Measurements from ENCODE around the gene SGMS1. TPM values are rescaled to one million over a fixed set of nuclear protein-coding genes. Genes with fewer than 3 reads are reported as not detected.

The SGMS1 gene
- total and polyA plus RNA-seq, 2 experiments from 2014 or later: 15.0 to 34.7 TPM

DNA sequence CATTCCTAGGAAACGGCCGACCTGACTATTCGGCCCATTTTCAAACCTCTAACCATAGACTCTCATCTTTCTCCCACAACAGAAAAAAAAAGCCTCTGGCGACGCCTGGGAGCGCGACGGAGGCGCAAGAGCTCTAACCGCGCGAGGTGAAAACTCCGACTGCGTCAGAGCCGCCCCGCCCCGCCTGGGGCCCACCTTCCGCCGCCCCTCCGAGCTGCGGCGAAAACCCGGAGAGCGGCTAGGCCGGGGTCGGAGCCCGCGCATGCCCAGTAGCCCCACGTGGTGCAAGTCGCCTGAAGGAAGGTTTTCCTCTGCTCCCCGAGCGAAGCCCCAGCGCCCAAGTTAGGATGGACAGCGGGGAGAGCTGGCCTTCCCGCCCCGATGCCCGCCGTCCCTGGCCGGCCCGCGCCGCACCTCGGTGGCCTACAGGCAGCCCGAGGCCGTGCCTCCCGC is 683 bp upstream of the SGMS1 start:
- Histone ChIP-seq H3K79me2 (replicated peaks; ENCODE audit: insufficient read depth) (peaks cover 29% of the 10 kb centered on the region), H3K27me3 (ENCODE audit: insufficient read depth) (peaks cover 4% of the 10 kb centered on the region; the same call in 1 of the 2 replicates), H3K9me2 (ENCODE audit: insufficient read depth) (no peaks in the 10 kb centered on the region), H4K20me1 (replicated peaks; ENCODE audit: insufficient read depth) (no peaks in the 10 kb centered on the region; the same call in 1 of the 2 replicates), H2AFZ (peak overlapping the region; percentile 81; the same call in 1 of the 2 replicates), H3K27ac (ENCODE audit: low read depth) (peak overlapping the region; percentile 99), H3K4me3 (peak overlapping the region; percentile 86), H3K36me3 (ENCODE audit: insufficient read depth) (no peaks in the 10 kb centered on the region), H3K4me2 (peak overlapping the region; percentile 79), H3F3A (replicated peaks; ENCODE audit: low read depth) (no peaks in the 10 kb centered on the region; the same call in 1 of the 2 replicates), H3K4me1 (ENCODE audit: insufficient read depth) (peaks cover 52% of the 10 kb centered on the region)
- H3K9me3 Mint-ChIP-seq: no peaks in the 10 kb centered on the region
- DNase-seq (ENCODE audit: low spot score) (peak; percentile 97), ATAC-seq (peak; percentile 49)
- H3K4me3 Mint-ChIP-seq: peak overlapping the region; percentile 86
- H3K36me3 Mint-ChIP-seq (ENCODE audit: low read depth): peaks cover 3% of the 10 kb centered on the region; the same call in 1 of the 3 replicates
- no peak for TF ChIP-seq NANOG (IDR thresholded peaks at IDR 0.05; ENCODE audit: borderline replicate concordance)
- TF ChIP-seq, protein P1, sequence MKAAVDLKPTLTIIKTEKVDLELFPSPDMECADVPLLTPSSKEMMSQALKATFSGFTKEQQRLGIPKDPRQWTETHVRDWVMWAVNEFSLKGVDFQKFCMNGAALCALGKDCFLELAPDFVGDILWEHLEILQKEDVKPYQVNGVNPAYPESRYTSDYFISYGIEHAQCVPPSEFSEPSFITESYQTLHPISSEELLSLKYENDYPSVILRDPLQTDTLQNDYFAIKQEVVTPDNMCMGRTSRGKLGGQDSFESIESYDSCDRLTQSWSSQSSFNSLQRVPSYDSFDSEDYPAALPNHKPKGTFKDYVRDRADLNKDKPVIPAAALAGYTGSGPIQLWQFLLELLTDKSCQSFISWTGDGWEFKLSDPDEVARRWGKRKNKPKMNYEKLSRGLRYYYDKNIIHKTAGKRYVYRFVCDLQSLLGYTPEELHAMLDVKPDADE (IDR thresholded peaks at IDR 0.05): peak; percentile 15; the same call in 1 of the 2 replicates
- TF ChIP-seq CREB1 (CRISPR knock-in tag; IDR thresholded peaks at IDR 0.05; ENCODE audit: low read depth): peak; percentile 83
- peak; percentile 41; the same call in 1 of the 2 replicates for TF ChIP-seq POLR2AphosphoS5 (IDR thresholded peaks at IDR 0.05; ENCODE audit: low read depth)
- TF ChIP-seq ZNF114 (CRISPR knock-in tag; IDR thresholded peaks at IDR 0.05): no peak
- TF ChIP-seq, protein P2, sequence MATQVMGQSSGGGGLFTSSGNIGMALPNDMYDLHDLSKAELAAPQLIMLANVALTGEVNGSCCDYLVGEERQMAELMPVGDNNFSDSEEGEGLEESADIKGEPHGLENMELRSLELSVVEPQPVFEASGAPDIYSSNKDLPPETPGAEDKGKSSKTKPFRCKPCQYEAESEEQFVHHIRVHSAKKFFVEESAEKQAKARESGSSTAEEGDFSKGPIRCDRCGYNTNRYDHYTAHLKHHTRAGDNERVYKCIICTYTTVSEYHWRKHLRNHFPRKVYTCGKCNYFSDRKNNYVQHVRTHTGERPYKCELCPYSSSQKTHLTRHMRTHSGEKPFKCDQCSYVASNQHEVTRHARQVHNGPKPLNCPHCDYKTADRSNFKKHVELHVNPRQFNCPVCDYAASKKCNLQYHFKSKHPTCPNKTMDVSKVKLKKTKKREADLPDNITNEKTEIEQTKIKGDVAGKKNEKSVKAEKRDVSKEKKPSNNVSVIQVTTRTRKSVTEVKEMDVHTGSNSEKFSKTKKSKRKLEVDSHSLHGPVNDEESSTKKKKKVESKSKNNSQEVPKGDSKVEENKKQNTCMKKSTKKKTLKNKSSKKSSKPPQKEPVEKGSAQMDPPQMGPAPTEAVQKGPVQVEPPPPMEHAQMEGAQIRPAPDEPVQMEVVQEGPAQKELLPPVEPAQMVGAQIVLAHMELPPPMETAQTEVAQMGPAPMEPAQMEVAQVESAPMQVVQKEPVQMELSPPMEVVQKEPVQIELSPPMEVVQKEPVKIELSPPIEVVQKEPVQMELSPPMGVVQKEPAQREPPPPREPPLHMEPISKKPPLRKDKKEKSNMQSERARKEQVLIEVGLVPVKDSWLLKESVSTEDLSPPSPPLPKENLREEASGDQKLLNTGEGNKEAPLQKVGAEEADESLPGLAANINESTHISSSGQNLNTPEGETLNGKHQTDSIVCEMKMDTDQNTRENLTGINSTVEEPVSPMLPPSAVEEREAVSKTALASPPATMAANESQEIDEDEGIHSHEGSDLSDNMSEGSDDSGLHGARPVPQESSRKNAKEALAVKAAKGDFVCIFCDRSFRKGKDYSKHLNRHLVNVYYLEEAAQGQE (IDR thresholded peaks at IDR 0.05; ENCODE audit: unreplicated experiment): no peak
- TF ChIP-seq JUNB (IDR thresholded peaks at IDR 0.05; ENCODE audit: unreplicated experiment): no peak
- H3K27me3 Mint-ChIP-seq (ENCODE audit: insufficient read depth, low read depth, poor library complexity): peaks cover 14% of the 10 kb centered on the region
- H3K4me1 Mint-ChIP-seq: peaks cover 60% of the 10 kb centered on the region
- peak overlapping the region; percentile 97 for H3K27ac Mint-ChIP-seq

DNA sequence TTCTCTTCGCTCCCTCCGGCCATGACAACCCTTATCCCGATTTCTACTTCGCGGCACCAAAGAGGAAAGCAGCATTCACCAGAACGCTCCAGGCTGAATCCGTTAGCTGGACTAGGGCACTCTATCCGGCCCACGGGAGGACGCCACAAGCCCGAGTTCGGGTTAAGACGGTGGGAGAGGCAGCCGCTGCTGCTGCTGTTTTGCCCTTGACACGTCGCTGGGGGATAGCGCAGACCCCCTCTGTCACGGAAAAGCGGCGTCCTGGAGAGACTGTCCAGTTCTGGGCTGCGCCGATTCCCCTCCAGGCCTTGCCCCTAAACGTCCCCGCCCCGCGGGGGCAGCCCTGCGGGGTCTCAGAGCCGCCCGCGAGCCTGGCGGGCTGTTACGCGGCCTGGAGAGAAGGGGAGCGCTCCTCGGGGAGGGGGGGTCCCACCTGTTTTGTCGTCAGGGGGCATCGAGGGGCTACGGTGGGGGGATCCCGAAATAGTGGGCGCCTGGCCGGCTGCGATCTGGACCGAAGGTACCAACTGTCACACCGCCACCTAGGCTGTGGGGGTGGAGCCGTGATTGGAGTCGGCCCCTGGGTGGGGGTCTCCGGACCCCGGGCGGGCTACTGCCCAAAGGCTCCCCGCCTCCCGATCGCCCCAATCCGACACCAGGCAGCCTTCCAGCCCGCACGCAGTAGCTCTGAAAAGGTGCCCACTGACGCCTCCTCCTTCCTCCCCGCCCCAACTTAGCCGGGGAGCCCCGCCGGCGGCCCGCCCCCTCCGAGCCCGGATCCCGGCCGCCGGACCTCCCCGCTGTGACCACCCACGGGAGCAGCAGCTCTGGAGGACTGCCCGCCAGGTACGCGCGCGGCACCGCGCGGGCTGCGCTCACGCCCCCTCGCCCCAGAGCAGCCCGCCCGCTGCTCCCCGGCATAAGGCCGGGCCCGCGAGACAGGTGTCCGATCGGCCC is 772 bp downstream of the SGMS1 start:
- peaks cover 34% of the 10 kb centered on the region for H3K79me2 ChIP-seq (replicated peaks; ENCODE audit: insufficient read depth)
- no peak overlapping the region for H2AFZ ChIP-seq
- no peaks in the 10 kb centered on the region for H3K9me2 ChIP-seq (ENCODE audit: insufficient read depth)
- H3K4me1 Mint-ChIP-seq: peaks cover 61% of the 10 kb centered on the region
- H4K20me1 ChIP-seq (replicated peaks; ENCODE audit: insufficient read depth): no peaks in the 10 kb centered on the region; the same call in 1 of the 2 replicates
- H3K4me3 Mint-ChIP-seq: peak overlapping the region; percentile 86
- peaks cover 15% of the 10 kb centered on the region for H3K27me3 Mint-ChIP-seq (ENCODE audit: insufficient read depth, low read depth, poor library complexity)
- no peaks in the 10 kb centered on the region for H3K36me3 ChIP-seq (ENCODE audit: insufficient read depth)
- H3K4me3 ChIP-seq: peak overlapping the region; percentile 86
- peak overlapping the region; percentile 79 for H3K4me2 ChIP-seq
- no peak for TF ChIP-seq EZH2phosphoT487 (IDR thresholded peaks at IDR 0.05; ENCODE audit: unreplicated experiment)
- TF ChIP-seq, protein P2 (IDR thresholded peaks at IDR 0.05; ENCODE audit: unreplicated experiment): no peak
- TF ChIP-seq CREB1 (CRISPR knock-in tag; IDR thresholded peaks at IDR 0.05; ENCODE audit: low read depth): 0 out of 2 replicates have a peak, but pooled peaks have one; percentile 18
- no peak overlapping the region for H3K27ac ChIP-seq (ENCODE audit: low read depth)
- peaks cover 2% of the 10 kb centered on the region for H3F3A ChIP-seq (replicated peaks; ENCODE audit: low read depth)
- peaks cover 3% of the 10 kb centered on the region; the same call in 1 of the 3 replicates for H3K36me3 Mint-ChIP-seq (ENCODE audit: low read depth)
- H3K27ac Mint-ChIP-seq: no peak overlapping the region
- peaks cover 4% of the 10 kb centered on the region; the same call in 1 of the 2 replicates for H3K27me3 ChIP-seq (ENCODE audit: insufficient read depth)
- ATAC-seq (peak; percentile 1), DNase-seq (ENCODE audit: low spot score) (peak; percentile 42)
- peaks cover 61% of the 10 kb centered on the region for H3K4me1 ChIP-seq (ENCODE audit: insufficient read depth)
- no peaks in the 10 kb centered on the region for H3K9me3 Mint-ChIP-seq
